ENCODE measurements around the gene RDH14.

RDH14 gene

GRCh38 chr2:18520451-18521425, 39.7 kb downstream of the RDH14 start:
- DNase-seq (ENCODE audit: low read depth in 2 of 2) = peak; percentile 44 to 59

GRCh38 chr2:18519914-18520450, 40.5 kb downstream of the RDH14 start:
- DNase-seq (ENCODE audit: low read depth in 2 of 2) = no peak

GRCh38 chr2:18518116-18519111, 42.0 kb downstream of the RDH14 start:
- DNase-seq (ENCODE audit: low read depth in 2 of 2) = no peak

- DNase-seq (ENCODE audit: low read depth in 2 of 2) = no peak
These were observed 43.1 kb downstream of the RDH14 start for GRCh38 chr2:18517386-18517785.

GRCh38 chr2:18516112-18516511, 44.3 kb downstream of the RDH14 start:
- no peak for DNase-seq (ENCODE audit: low read depth in 2 of 2)

- DNase-seq (ENCODE audit: low read depth in 2 of 2) = no peak
These were observed 45.7 kb downstream of the RDH14 start for GRCh38 chr2:18514526-18515461.

GRCh38 chr2:18510775-18511174, 49.7 kb downstream of the RDH14 start:
- no peak for DNase-seq (ENCODE audit: low read depth in 2 of 2)

- DNase-seq (ENCODE audit: low read depth in 2 of 2) = no peak
These were observed 53.5 kb downstream of the RDH14 start for GRCh38 chr2:18506883-18507509.

- no peak for DNase-seq (ENCODE audit: low read depth in 2 of 2)
These were observed 54.6 kb downstream of the RDH14 start for GRCh38 chr2:18505703-18506341.
